GM12874 (cell line): ENCODE data around the gene XDH.

Experiments used
- TF ChIP-seq, protein P1 (sequence below): IDR thresholded peaks from 2 replicates; pipeline ENCODE4 v1.5.1; 2011; ENCODE audit warnings: low read depth, mild to moderate bottlenecking, control low read depth, low read length, moderate library complexity; ENCODE audit not compliant: insufficient read depth

The XDH gene

DNA sequence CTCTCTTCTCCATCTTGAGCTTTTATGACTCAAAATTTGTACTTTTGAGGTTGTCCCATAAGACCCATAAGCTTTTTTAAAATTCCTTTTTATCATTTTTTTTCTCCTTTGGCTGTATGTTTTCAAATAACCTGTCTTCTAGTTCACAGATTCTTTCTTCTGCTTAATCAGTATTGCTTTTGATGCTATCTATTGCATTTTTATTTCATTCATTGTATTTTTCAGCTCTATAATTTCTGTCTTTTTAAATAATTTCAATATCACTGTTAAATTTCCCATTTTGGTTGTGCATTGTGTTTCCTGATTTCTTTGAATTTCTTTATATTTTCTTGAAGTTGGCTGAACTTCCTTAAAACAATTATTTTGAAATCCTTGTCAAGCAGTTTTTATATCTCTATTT is 4.8 kb upstream of the XDH start:
- TF ChIP-seq, protein P1, sequence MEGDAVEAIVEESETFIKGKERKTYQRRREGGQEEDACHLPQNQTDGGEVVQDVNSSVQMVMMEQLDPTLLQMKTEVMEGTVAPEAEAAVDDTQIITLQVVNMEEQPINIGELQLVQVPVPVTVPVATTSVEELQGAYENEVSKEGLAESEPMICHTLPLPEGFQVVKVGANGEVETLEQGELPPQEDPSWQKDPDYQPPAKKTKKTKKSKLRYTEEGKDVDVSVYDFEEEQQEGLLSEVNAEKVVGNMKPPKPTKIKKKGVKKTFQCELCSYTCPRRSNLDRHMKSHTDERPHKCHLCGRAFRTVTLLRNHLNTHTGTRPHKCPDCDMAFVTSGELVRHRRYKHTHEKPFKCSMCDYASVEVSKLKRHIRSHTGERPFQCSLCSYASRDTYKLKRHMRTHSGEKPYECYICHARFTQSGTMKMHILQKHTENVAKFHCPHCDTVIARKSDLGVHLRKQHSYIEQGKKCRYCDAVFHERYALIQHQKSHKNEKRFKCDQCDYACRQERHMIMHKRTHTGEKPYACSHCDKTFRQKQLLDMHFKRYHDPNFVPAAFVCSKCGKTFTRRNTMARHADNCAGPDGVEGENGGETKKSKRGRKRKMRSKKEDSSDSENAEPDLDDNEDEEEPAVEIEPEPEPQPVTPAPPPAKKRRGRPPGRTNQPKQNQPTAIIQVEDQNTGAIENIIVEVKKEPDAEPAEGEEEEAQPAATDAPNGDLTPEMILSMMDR = no peak

DNA sequence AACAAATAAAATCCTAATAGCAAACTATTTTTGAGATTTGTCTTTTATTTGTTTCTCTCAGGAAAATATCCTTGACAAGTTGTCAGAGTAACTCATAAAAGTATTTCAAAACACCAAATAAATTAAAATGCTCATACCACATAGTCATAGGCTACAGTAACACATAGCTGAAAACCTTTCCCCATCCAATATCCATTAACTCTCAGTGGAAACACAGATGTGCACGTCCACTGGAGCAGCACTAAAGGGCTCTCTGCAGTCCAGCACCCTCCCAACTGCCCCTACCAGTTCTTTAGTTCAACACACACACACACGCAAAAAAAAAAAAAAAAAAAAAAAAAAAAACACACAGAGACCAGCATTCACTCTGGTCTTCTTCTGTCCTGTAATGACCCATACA is 879 bp upstream of the XDH start:
- TF ChIP-seq, protein P1 = no peak

DNA sequence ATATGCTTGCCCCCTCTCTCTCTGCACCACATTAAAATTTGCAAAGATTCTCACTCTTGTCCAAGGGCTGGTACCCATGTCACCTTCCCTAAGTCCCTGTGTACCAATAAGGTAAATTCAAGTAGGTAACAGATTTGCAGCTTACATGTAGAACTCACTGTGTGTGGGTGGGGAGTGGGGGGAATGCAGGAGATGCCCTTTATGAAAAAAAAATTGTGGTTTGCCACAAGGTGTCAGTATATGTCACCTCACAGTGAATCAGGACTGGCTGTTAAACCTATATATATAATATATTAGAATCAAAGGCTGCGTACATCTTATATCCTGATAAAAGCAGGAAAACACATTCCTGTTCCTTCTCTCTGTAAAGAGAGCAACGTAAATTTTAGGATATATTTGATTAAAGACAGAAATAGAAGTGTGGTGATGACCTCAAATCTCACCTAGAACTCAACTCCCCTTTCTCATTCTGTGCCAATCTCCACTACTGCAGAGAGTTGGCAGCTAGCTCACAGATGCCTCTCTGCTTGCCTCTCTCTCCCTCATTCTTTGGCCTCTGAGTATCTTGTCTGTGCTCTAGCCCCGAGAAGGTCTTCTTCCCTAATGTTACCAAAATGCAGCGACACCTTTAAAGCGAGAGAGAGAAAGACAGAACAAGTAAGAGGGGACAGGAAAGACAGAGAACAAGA is 536 bp downstream of the XDH start:
- TF ChIP-seq, protein P1 = no peak

DNA sequence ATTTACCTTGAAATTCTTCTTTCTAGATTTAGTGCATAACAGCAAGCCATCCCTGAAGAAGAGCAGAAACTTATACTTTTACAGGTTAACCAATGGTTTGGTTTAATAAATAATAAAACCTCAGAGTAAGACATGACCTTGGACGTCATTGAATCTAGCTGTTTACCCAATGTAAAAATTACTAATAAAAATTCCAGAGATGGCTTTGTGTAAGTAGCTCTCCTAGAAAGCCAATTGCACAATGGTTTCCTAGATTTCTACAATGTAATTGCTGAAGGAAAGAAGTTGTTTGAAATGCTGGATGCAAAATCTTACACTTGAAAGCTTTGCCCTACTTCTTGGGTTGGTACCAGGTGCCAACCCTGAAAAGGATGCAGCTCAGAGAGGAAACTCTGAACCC is 1.5 kb downstream of the XDH start:
- TF ChIP-seq, protein P1 = no peak

DNA sequence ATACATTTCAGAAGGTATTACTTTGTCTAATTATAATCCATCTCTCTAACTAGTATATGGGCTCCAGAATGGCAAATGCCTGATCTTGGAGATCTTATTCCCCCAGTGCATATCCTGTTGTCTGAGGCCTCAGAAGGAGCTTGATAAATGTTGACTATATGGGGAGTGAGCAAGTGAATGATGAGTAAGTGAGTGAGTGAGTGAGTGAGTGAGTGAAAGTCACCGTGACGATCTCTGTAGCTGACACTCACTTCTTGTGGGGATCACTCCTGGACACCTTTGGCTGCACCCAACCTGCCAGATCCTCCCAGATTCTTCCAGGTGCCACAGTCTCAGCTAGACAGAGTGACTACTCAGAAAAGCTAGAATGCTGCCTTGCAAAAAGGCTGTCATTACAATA is 2.8 kb downstream of the XDH start:
- TF ChIP-seq, protein P1 = no peak

DNA sequence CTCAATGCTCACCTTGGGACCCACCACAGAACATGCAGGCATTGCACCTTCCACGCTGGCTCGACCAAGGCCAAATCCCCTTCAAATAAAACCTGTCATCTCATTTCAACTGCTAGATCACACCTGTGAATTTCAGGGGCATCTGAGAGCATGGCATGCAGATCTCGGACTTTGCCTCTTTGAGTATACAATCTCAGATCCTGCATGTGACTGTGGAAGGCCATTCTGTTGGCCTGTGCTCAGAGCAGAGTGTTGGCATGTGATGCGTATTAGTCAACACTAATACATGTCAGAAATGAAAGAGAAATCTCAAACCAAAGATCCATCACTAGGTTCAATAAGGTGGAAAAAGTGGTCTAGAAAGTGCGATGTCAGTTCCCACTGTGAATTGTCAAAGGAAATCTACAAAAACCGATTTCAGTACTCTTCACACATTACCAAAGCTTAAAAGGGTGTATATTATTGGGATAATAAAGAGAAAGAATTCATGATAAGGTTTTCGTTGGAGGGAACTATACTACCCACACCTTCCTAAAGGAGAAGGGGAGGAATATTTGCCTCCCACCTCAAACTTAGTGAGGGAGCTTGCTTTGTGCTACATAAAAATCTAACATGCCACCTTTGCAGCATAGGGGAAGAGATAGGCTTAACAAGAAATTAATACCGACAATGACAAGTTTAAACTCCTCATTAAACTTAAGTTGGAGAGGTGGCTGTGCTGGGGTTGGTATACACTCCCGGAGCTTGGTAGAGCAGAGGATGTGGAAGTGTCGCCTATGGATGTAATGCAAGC is 7.8 kb downstream of the XDH start:
- TF ChIP-seq, protein P1 = no peak

DNA sequence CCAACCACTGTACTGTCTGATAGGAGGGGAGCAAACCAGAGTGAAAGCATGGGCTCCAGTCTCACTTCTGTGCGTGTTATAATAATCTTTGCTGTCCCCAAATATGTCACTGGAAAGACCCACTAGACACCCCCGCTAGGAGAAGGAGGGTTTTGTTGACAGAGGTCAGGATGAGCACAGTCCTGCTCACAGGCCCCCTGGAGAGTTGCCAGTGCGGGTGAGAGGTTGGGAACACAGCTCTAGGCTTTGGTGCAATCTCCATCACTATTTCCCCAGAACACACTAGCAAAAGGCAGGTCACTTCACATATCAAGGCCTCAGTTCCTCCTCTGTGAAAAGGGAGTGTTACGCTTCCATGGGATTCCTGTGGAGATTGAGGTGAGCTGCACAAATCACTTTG is 9.7 kb downstream of the XDH start:
- TF ChIP-seq, protein P1 = no peak
